ENCODE data around the gene PLET1. TPM values are rescaled to one million over a fixed set of nuclear protein-coding genes. Genes with fewer than 3 reads are reported as not detected.

PLET1 gene
- not detected for total RNA-seq

- H3K4me3 ChIP-seq (ENCODE audit: low read length), result no peak within 1 kb of the TSS
- H3K4me1 ChIP-seq (ENCODE audit: insufficient read depth, low read length), result no peaks in the 10 kb centered on the region
- H3K27me3 ChIP-seq (ENCODE audit: insufficient read depth, low read length), result no peaks in the 10 kb centered on the region
- no peaks in the 10 kb centered on the region for H3K9me3 ChIP-seq (ENCODE audit: low read depth, low read length)
These were observed at the start of gene PLET1 for GRCh38 chr11:112260490-112260889. Gene PLET1, minus strand, starts transcription at chr11:112260860. Its CDS starts 271 bp downstream, at chr11:112260589.

GRCh38 chr11:112310419-112310818, 49.8 kb upstream of the PLET1 start:
- H3K4me3 ChIP-seq (ENCODE audit: low read length), result no peak overlapping the region
- no peaks in the 10 kb centered on the region for H3K9me3 ChIP-seq (ENCODE audit: low read depth, low read length)
- H3K4me1 ChIP-seq (ENCODE audit: insufficient read depth, low read length), result peaks cover 11% of the 10 kb centered on the region
- H3K27me3 ChIP-seq (ENCODE audit: insufficient read depth, low read length), result no peaks in the 10 kb centered on the region

GRCh38 chr11:112308651-112309050, 48.0 kb upstream of the PLET1 start:
- H3K9me3 ChIP-seq (ENCODE audit: low read depth, low read length), result no peaks in the 10 kb centered on the region
- H3K4me3 ChIP-seq (ENCODE audit: low read length), result no peak overlapping the region
- peaks cover 11% of the 10 kb centered on the region for H3K4me1 ChIP-seq (ENCODE audit: insufficient read depth, low read length)
- no peaks in the 10 kb centered on the region for H3K27me3 ChIP-seq (ENCODE audit: insufficient read depth, low read length)

GRCh38 chr11:112307616-112308015, 47.0 kb upstream of the PLET1 start:
- H3K27me3 ChIP-seq (ENCODE audit: insufficient read depth, low read length), result no peaks in the 10 kb centered on the region
- H3K4me3 ChIP-seq (ENCODE audit: low read length), result no peak overlapping the region
- H3K4me1 ChIP-seq (ENCODE audit: insufficient read depth, low read length), result peaks cover 11% of the 10 kb centered on the region
- H3K9me3 ChIP-seq (ENCODE audit: low read depth, low read length), result no peaks in the 10 kb centered on the region

- Histone ChIP-seq H3K9me3 (ENCODE audit: low read depth, low read length) (no peaks in the 10 kb centered on the region), H3K4me3 (ENCODE audit: low read length) (no peak overlapping the region), H3K4me1 (ENCODE audit: insufficient read depth, low read length) (peaks cover 11% of the 10 kb centered on the region), H3K27me3 (ENCODE audit: insufficient read depth, low read length) (no peaks in the 10 kb centered on the region)
These were observed 45.6 kb upstream of the PLET1 start for GRCh38 chr11:112306230-112306629.

GRCh38 chr11:112304914-112305313, 44.3 kb upstream of the PLET1 start:
- no peaks in the 10 kb centered on the region for H3K9me3 ChIP-seq (ENCODE audit: low read depth, low read length)
- no peak overlapping the region for H3K4me3 ChIP-seq (ENCODE audit: low read length)
- no peaks in the 10 kb centered on the region for H3K27me3 ChIP-seq (ENCODE audit: insufficient read depth, low read length)
- no peaks in the 10 kb centered on the region for H3K4me1 ChIP-seq (ENCODE audit: insufficient read depth, low read length)

- no peaks in the 10 kb centered on the region for H3K9me3 ChIP-seq (ENCODE audit: low read depth, low read length)
- H3K4me3 ChIP-seq (ENCODE audit: low read length), result no peak overlapping the region
- H3K4me1 ChIP-seq (ENCODE audit: insufficient read depth, low read length), result no peaks in the 10 kb centered on the region
- no peaks in the 10 kb centered on the region for H3K27me3 ChIP-seq (ENCODE audit: insufficient read depth, low read length)
These were observed 43.0 kb upstream of the PLET1 start for GRCh38 chr11:112303616-112304015.

GRCh38 chr11:112302226-112302868, 41.7 kb upstream of the PLET1 start:
- no peaks in the 10 kb centered on the region for H3K27me3 ChIP-seq (ENCODE audit: insufficient read depth, low read length)
- peaks cover 5% of the 10 kb centered on the region for H3K4me1 ChIP-seq (ENCODE audit: insufficient read depth, low read length)
- H3K4me3 ChIP-seq (ENCODE audit: low read length), result no peak overlapping the region
- H3K9me3 ChIP-seq (ENCODE audit: low read depth, low read length), result no peaks in the 10 kb centered on the region

- H3K4me3 ChIP-seq (ENCODE audit: low read length), result no peak overlapping the region
- H3K9me3 ChIP-seq (ENCODE audit: low read depth, low read length), result no peaks in the 10 kb centered on the region
- H3K4me1 ChIP-seq (ENCODE audit: insufficient read depth, low read length), result peaks cover 9% of the 10 kb centered on the region
- no peaks in the 10 kb centered on the region for H3K27me3 ChIP-seq (ENCODE audit: insufficient read depth, low read length)
These were observed 39.6 kb upstream of the PLET1 start for GRCh38 chr11:112300094-112300786.

- H3K4me3 ChIP-seq (ENCODE audit: low read length), result no peak overlapping the region
- no peaks in the 10 kb centered on the region for H3K27me3 ChIP-seq (ENCODE audit: insufficient read depth, low read length)
- no peaks in the 10 kb centered on the region for H3K9me3 ChIP-seq (ENCODE audit: low read depth, low read length)
These were observed 37.9 kb upstream of the PLET1 start for GRCh38 chr11:112298535-112298934.

GRCh38 chr11:112297248-112297866, 36.7 kb upstream of the PLET1 start:
- H3K4me3 ChIP-seq (ENCODE audit: low read length), result no peak overlapping the region
- H3K4me1 ChIP-seq (ENCODE audit: insufficient read depth, low read length), result peaks cover 19% of the 10 kb centered on the region
- H3K27me3 ChIP-seq (ENCODE audit: insufficient read depth, low read length), result no peaks in the 10 kb centered on the region

More at GRCh38 chr11:112298535-112298934, 37.9 kb upstream of the PLET1 start:
- peaks cover 17% of the 10 kb centered on the region for H3K4me1 ChIP-seq (ENCODE audit: insufficient read depth, low read length)

GRCh38 chr11:112296044-112296443, 35.4 kb upstream of the PLET1 start:
- H3K4me1 ChIP-seq (ENCODE audit: insufficient read depth, low read length), result peaks cover 19% of the 10 kb centered on the region
- no peaks in the 10 kb centered on the region for H3K27me3 ChIP-seq (ENCODE audit: insufficient read depth, low read length)
- H3K4me3 ChIP-seq (ENCODE audit: low read length), result no peak overlapping the region
- H3K9me3 ChIP-seq (ENCODE audit: low read depth, low read length), result no peaks in the 10 kb centered on the region

More at GRCh38 chr11:112297248-112297866, 36.7 kb upstream of the PLET1 start:
- H3K9me3 ChIP-seq (ENCODE audit: low read depth, low read length), result no peaks in the 10 kb centered on the region

GRCh38 chr11:112294688-112295340, 34.2 kb upstream of the PLET1 start:
- H3K9me3 ChIP-seq (ENCODE audit: low read depth, low read length), result no peaks in the 10 kb centered on the region
- no peak overlapping the region for H3K4me3 ChIP-seq (ENCODE audit: low read length)
- peaks cover 26% of the 10 kb centered on the region for H3K4me1 ChIP-seq (ENCODE audit: insufficient read depth, low read length)
- H3K27me3 ChIP-seq (ENCODE audit: insufficient read depth, low read length), result no peaks in the 10 kb centered on the region

- H3K4me1 ChIP-seq (ENCODE audit: insufficient read depth, low read length), result peaks cover 31% of the 10 kb centered on the region
- H3K4me3 ChIP-seq (ENCODE audit: low read length), result no peak overlapping the region
- no peaks in the 10 kb centered on the region for H3K9me3 ChIP-seq (ENCODE audit: low read depth, low read length)
- no peaks in the 10 kb centered on the region for H3K27me3 ChIP-seq (ENCODE audit: insufficient read depth, low read length)
These were observed 33.0 kb upstream of the PLET1 start for GRCh38 chr11:112293614-112294013.

- H3K27me3 ChIP-seq (ENCODE audit: insufficient read depth, low read length), result no peaks in the 10 kb centered on the region
- H3K4me3 ChIP-seq (ENCODE audit: low read length), result no peak overlapping the region
- no peaks in the 10 kb centered on the region for H3K9me3 ChIP-seq (ENCODE audit: low read depth, low read length)
- peaks cover 31% of the 10 kb centered on the region for H3K4me1 ChIP-seq (ENCODE audit: insufficient read depth, low read length)
These were observed 32.2 kb upstream of the PLET1 start for GRCh38 chr11:112292785-112293407.
